SKM-1 (cell line): ENCODE measurements around the gene ALDH16A1.

Source experiments
- DNase-seq: peaks from one replicate; lab custom pipeline; 2025; ENCODE audit not compliant: unreplicated experiment; lab: John Stamatoyannopoulos, UW

The ALDH16A1 gene

DNA sequence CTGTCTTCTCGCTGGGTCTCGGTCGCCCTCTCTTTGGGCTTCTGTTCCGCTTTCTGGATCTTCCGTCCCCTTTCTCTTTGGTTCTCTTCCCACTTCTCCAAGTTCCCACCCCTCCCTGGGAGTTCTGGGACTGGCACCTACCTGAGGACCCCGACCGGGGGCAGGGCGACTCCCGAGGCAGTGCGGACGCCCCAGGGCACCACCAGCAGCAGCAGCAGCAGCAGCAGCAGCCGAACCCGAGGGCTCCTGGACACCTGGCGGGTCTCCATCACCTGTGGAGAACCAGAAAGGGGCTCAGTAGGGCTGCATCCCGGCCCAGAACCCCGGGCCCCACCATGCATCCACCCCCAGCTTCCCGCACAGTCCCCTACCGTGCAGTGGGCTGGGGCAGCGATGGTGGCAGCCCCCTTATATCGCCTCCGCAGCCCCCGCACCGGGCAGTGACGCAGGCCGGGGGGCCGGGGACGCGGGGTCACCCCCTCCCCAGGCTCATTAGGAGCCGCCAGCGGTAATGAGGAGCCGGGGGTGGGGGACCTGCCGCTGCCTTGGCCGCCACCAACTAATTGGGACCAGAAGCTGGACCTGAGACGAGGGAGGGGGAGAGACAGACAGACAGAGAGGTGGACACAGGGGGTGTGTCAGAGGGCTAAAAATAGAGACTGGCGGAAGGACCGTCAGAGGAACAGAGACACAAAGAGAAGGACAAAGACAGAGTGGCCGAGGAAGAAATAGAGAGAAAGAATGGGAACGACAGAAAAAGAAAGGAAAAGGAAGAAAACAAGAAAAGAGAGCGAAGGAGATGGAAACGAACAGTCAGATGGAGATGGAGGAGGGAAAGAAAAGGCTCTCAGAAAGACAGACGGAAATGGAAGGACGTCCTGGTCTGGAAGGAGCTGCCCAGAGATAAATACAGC, 29.7 kb upstream of the ALDH16A1 start, which contains the start of gene PTH2:
TSS of gene PTH2 (minus strand) at position 371 of the 914 bp plus-strand sequence. CDS start at position 269, 102 bp downstream.
- DNase-seq: no peak

DNA sequence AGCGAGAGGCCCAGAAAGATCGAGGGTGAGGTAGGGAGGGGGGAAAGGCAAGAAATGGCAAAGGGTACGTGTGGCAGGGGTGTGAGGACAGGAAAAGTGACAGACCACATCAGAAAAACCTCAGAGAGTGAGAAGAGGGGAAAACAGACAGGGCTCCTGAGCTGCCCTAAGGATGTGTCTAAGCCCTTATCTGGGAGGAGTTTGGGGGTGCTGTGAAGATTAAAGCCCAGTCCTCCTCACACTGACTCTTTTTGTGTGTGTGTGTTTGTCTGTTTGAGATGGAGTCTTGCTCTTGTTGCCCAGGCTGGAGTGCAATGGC, 29.1 kb upstream of the ALDH16A1 start:
- DNase-seq: no peak

DNA sequence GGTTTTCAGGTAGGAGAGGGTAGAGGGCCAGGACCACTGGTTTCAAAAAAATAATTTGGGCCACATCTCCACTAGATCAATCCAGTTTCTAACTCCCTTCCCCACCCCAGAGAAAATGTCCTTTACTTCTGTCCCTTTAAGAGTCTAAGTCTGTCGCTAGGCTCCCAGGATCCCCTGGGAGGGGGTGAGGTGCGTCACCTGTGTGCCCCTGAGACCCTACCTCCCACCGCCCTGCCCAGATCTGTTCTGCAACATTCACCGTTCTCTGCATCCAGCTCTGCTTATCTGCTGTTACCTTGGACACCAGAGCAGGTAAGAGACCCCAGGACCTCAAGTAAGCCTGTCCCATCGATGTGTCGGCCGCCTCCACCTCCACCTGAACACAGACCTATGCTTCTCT, 27.8 kb upstream of the ALDH16A1 start, which contains the start of gene GFY:
TSS of gene GFY (plus strand) at position 211 of the 400 bp plus-strand sequence. CDS start 1,043 bp downstream, outside the sequence.
- no peak for DNase-seq

DNA sequence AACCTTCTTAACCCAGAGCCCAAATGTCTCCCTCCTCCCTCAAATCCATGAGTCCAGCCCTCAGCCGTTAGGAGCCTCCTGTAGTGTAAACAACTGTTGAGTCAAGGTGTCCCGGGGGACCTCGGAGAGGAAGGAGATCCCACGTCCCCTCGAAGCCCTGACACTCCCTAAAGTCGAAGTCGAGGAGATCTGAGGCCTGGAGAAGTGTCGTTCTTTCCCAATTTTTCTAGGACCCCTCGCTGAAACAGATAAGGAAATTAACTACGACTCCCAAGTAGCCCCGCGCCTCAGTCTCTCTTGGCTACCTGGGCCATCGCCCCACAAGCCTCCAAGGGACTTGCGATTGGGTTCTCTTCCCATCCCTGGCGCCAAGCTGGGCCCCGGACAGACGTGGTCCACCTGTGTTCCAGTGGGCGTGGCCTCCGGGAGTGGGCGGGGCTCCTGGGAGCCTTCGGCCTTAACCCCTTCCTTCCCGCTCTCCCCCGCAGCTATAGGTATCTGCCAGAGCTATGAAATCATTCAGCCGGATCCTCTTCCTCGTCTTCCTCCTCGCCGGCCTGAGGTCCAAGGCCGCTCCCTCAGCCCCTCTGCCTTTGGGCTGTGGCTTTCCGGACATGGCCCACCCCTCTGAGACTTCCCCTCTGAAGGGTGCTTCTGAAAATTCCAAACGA, 27.0 kb upstream of the ALDH16A1 start:
- no peak for DNase-seq

DNA sequence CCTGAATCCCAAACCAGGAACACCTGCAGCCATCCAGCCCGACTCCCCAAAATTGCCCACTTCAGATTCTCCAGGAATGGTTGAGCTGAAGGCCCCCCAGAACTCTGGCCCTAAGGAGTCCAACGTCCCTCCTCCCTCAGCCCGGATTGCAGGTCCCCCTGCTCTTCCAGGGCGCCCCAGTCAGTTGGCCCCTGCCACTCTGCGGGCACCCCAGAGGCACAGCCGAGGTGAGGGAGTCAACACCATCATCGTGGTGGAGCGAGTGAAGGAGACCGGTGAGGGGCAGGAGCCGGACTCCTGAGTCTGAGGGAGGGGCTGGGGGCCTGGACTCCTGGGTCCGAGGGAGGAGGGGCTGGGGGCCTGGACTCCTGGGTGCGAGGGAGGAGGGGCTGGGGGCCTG, 25.7 kb upstream of the ALDH16A1 start:
- DNase-seq: no peak

DNA sequence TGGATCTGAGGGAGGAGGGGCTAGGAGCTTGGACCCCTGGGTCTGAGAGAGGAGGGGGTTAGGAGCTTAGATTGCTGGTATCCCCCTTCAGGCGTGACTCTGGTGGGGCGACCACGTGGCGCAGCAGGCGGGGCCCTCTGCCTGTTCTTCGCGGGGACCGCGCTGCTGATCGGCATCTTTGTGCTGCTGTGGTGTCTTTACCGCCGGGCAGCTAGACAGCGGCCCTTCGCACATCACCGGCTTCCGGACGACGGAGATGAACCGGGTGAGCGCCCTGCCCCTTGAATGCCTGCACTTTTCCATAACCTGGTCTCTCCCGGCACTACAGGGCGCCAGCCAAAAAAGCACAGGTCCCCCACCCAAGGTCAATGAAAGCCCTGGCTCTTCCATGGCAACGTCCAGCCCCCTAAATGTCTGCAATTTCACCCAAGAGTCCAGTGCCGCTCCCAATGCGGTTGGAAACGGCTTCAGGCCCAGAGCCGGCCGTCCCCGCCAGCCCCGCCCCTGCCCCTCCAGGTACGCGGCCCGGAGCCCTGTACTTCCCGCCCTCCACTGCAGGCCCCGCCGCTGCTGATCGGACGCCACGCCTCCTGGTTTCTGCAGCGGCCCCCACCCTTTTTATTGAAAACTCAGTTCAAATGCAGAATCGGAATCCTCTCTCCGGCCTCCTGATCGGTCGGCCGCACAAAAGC, 25.0 kb upstream of the ALDH16A1 start:
- no peak for DNase-seq

DNA sequence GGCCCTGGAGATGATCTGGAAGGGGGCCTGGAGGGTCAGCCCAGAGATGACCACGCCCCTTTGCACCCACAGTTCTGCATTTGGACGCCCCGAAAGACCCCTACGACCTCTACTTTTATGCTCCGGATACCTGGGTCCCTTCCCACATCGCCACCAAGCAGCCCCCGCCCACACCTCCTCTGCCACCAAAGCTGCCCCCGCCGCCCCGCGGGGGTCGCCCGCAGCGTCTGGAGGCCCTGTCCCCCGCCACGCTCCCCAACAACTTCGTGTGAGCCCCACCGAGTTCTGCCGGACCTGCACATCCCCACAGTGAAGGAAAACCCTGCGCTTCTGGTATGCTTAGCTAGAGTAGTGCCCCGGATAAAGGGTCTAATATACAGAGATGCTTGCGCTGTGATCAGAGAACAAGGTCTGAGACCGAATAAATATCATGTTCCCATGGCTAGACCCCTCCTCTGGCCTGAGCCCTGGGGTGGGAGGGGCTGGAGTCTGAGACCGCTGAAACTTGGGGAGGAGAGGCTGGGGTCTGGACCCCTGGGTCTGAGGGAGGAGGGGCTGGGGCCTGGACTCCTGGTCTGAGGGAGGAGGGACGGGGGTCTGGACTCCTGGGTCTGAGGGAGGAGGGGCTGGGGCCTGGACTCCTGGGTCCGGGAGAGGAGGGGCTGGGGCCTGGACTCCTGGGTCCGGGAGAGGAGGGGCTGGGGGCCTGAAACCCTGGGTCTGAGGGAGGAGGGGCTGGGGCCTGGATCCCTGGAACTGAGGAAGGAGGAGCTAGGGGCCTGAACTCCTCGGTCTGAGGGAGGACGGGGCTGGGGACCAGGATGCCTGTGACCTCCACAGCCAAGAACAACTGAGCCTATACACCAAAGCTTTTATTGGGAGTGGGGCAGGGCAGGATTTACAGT, 24.2 kb upstream of the ALDH16A1 start:
- DNase-seq: no peak

DNA sequence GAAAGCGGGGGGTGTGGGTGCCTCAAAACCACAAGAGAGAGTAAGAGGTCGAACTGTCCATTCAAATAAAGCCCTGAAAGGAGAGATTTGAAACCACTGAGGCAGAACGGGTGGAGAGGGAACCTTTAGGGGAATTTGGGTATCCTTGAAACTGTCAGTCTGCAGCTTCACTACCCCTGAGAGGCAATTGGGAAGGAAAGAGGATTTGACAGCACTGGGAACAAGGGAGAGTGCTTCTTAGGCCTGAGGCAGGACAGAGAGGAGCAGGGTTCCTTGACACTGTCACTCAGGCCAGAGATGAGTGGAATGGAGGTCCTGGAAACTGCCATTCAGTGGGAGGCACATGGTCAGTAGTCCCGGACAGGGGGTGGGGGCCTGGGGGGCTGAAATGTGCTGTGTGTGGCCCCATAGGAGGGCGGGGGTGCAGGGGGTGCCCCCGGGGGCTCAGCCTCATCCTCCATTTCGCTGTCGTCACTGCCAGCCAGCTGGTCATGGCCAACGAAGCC, 22.8 kb upstream of the ALDH16A1 start:
- DNase-seq: no peak

DNA sequence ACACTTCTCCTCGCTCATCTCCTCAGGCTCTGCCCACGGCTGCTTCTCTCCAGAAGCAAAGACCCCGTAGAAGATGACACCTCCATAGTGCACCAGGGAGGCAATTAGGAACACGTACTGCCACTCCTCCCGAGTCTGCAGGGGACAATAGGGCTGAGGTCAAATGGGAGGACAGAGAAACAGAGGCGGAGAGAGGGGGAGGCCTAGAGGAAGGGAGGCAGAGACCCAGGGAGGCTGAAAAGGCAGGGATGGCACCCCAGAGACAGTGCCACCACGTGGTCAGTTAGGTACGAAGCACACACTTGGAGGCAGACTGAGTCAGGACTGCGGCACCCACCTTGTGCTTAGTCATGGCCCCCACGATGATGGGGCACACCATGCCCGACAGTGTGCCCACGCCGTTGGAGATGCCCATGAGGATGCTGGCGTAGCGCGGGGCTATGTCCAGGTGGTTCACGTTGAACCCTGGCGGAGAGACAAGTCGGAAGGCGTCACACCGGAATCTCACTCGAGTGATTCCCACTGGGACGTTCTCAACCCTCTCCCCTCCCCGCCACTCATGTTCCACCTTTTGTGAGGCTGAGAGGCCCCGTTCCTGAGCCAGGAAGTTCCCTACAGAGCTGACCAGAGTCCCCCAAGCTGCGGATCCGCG, 22.2 kb upstream of the ALDH16A1 start:
- DNase-seq: peak; percentile 11

DNA sequence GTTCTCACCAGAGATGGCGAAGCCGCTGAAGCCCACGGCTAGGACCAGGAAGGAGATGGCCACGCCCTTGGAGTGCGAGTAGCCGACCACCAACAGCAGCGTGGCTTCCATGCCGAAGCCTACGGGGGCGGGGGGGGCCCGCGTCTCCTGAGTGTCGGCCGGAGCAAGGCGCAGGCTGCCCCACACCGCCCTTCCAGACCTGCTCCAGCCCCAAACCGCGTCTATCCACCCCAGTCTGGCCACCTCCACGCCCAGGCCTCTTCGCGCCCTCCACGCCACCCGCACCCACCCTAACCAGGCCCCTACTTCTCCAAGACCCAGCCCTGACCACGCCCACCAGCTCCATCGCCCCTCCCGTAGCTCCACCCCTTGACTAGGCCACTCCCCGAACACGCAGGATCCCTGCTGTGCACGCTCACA, 21.7 kb upstream of the ALDH16A1 start:
- DNase-seq: no peak

DNA sequence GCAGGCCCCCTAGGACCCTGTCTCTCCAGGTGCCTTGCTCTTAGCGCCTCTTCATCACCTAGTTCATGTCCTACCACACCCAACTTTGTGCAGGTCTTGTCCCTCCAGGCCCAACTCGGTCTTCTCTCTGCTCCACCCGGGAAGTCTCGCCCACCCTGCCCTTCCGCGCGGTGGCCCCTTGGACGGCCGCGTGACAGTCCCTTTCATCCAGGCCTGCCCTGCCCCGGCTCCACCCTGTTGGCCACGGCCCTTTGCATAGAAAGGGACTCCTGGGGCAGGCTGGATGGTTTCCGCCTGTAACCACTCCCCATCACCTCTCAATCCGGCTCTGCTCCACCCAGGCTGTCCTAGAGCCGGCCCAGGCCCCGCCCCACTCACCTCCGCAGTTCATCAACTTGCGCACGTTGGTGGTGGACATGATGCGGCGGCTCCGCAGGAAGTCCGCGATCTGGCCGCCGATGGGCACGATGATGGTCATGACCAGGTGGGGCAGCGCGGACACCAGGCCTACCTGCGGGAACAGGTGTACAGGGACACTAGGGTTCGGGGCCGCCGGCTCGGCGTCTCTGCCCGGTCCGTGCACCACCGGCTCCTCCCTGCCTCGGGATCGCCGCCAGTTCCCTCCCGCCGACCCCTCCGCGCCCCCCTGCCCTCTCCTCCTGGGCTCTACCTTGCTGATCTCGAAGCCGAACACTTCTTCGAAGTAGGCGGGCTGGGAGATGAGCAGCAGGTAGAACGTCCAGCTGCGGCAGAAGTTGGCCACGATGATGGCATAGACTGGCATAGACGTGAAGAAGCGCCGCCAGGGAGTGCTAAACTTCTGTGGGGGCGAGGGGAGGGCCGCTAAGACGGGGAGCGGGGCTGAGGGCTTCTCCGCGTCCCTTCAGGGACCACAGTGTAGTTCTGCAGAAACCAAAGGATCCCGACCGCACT, 20.6 kb upstream of the ALDH16A1 start:
- DNase-seq: no peak

DNA sequence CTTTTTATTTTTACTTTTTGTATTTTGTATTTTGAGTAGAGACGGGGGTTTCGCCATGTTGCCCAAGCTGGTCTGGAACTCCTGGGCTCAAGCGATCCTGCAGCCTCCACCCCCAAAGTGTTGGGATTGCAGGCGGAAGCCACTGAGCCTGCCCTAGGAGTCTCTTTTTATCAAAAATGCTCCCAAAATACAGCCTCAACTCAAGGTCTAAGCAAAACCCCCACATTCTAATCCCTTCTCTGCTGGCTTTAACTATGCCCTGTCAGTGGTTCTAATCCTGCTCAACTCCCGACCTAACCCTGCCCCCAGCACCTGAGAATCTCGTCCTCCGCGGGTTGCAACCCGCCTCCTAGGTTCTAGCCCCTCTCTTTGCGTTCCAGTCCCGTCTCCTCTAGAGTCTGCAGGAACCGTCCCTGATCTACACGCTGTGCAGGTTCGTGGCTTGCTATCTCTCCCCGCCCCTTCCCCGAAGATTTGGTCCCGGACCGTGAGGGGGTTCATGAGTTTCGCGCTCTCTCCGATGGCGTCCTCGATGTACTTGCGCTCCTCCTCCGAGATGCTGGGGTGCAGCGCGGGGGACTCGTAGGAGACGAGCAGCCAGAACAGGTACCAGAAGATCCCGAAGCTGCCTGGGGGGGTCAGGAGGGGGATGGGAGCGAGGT, 19.7 kb upstream of the ALDH16A1 start:
- DNase-seq: no peak

DNA sequence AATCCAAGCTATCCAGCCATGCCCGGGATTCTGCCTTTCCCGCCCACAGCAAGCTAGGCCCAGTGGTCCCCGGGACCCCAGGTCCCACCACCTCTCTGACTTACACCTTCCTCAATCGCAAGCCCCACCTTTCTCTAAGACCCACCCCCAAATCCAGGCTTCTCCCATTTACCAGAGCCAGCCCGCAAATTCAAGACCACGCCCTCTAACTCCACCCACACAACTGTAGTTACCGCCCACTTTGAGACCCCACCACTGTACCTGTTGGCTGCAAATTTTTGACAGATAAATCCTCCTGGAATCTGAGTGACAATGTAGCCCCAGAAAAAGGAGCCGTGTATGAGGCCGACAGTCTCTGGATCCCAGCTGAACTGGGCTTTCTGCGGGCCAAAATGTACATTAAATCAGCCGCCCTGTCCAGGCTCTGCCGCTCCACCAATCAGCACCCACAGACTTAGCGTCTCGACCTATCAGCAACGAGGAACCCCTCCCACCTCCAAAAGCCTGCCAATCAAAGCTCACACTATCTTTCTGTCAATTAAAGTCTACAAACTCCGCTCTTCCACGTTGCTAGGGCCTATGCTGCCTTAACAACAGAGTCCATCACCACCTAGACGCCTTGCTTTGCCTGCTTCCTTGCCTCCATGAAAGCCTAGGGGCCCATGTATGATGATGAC, 18.0 kb upstream of the ALDH16A1 start:
- no peak for DNase-seq

DNA sequence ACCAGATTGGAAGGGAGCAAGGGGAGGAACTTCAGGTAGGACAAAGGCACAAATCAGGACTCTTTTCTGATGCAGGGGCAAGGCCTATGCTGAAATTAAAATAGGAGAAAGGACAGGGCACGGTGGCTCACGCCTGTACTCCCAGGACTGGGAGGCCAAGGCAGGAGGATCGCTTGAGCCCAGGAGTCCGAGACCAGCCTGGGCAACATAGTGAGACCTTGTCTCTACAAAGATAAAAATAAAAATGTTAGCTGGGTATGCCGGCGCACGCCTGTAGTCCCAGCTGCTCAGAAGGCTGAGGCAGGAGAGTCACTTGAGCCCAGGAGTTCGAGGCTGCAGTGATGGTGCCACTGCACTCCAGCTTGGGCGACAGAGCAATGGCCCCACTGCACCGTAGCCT, 17.4 kb upstream of the ALDH16A1 start:
- no peak for DNase-seq

DNA sequence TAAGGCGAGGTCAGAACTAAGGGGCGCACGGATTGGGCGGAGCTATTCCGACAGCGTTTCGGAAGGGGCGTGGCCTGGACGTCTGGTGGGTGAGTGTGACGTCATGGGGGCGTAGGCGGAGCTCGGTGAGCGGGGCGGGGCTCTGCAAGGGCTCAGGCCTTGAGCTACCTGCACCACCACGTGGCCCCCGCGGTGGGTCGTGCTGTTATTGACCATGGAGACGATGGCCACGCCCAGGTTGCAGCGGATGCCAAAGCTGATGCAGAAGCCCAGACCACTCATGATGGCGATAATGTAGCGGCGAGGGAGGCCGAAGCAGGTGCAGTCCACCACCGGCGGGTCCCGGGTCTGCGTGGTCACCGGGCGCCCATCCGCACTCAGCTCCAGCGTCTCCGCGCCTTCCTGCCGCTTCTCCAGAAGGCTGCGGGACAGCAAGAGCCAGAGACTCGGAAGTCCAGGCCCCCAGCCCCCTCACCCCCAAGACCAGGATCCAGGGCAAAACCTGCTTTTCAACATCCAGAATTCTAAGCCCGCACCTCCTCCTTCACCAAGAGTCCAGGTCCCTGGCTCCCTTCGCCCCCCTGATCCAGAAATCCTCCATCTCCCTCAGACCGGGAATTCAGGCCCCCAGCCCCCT, 16.5 kb upstream of the ALDH16A1 start:
- no peak for DNase-seq

DNA sequence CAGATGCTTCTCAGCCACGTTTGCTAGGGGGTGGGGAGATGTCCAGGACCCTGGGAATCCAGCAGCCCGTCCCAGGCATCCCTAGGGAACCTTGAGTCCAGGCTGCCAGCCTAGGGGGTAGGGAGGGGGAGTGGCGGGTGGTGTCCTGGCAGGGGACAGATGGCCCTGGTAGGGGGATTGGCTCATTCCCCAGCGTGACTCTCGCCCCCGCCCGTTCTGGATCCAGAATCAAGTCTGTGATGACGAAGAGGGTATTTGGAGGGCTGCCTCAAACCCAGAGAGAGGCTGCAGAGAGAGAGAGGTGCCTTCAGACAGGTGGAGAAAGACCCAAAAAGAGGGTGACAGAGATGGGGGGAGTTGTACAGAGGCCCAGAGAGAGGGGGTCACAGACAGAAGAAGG, 15.8 kb upstream of the ALDH16A1 start:
- DNase-seq: no peak

DNA sequence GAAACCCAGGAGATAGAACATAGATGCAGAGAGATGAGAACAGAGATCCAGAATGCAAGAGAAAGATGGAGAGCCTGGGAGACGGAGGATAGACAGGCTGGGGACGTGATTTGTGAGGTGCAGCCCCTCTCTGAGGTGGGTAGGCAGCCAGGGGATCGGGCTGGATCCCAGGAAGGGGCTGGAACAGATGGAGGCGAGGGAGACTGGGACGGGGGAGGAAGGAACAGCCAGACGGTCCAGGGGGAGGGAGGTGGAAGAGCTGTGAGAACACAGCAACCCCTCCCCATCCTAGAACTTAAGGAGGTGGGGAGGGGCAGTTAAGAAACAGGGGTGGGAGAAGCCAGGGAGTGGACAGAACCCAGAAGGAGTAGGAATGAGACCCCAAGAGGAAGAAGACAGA, 14.8 kb upstream of the ALDH16A1 start:
- no peak for DNase-seq
